Left ventricle myocardium inferior (tissue), 1 donor: Measurements from ENCODE around the gene CAPRIN1. TPM values are rescaled to one million over a fixed set of nuclear protein-coding genes. Genes with fewer than 3 reads are reported as not detected.

Experiments
- DNase-seq: peaks from one replicate; pipeline ENCODE4 v3.0.0-alpha.2; 2020
- H3K27ac ChIP-seq: fragments of 200-600 bp; replicated peaks from 2 replicates; pipeline ENCODE4 v1.8.0; 2021
- H3K27me3 ChIP-seq: fragments of 200-600 bp; 2 replicates; pipeline ENCODE4 v1.8.0; 2021; ENCODE audit warnings: low read depth
- H3K36me3 ChIP-seq: fragments of 200-600 bp; 2 replicates; pipeline ENCODE4 v1.8.0; 2021
- H3K4me1 ChIP-seq: fragments of 200-600 bp; 2 replicates; pipeline ENCODE4 v1.8.0; 2021
- H3K4me3 ChIP-seq: fragments of 200-600 bp; 2 replicates; pipeline ENCODE4 v1.8.0; 2021; ENCODE audit warnings: mild to moderate bottlenecking, moderate library complexity
- H3K9me3 ChIP-seq: fragments of 200-600 bp; replicated peaks from 2 replicates; pipeline ENCODE4 v1.8.0; 2021
- CTCF ChIP-seq: fragments of 200-600 bp; IDR thresholded peaks from 2 replicates; pipeline ENCODE4 v1.8.0; 2021; ENCODE audit warnings: antibody characterized with exemption, mild to moderate bottlenecking, borderline replicate concordance
- intact Hi-C: fragments of 100-400 bp; cut with micrococcal nuclease; formaldehyde crosslinking; loops from one replicate; pipeline ENCODE4 v1.11.0; 2022
- total RNA-seq: library from RNA; stranded (reverse); fragmentation: NEBNext Ultra II Directional; extraction: Animal tissue kit (Norgen Biotek cat#: 25700); gene quantifications from one replicate; pipeline ENCODE4 v1.2.1, GENCODE V29; 2021
- donor health status: DM: no; HTN: yes; CAD: no; lungs with severe emphysema.

Gene CAPRIN1
- total RNA-seq, 1 donor from 2014 or later, result 112 TPM

GRCh38 chr11:34134765-34135164, 83.2 kb downstream of the CAPRIN1 start:
- peaks cover 98% of the 10 kb centered on the region for H3K36me3 ChIP-seq
- no peaks in the 10 kb centered on the region for H3K27me3 ChIP-seq
- no peak for DNase-seq
- intact Hi-C loops, result no loop called here
- no peaks in the 10 kb centered on the region for H3K9me3 ChIP-seq
- peaks cover 15% of the 10 kb centered on the region for H3K4me1 ChIP-seq
- no peak overlapping the region for H3K4me3 ChIP-seq
- no peak overlapping the region for H3K27ac ChIP-seq
- TF ChIP-seq CTCF, result no peak

DNA sequence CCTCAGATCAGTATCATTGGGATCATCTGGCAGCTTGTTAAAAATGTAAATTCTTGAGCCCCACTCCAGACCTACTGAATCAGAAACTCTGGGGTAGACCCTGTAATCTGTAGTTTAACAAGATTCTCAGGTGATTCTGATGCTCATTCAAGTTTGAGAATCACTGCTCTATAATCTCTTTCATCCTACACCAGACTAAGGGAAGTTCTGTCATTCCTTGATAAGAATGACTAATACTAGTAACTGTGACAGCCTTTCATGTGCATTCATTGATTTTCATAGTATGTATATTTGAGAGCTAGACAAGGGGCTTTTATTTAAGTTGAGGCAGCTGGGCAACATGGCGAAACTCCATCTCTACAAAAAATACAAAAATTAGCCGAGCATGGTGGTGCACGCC, 83.9 kb downstream of the CAPRIN1 start:
- TF ChIP-seq CTCF, result no peak
- Histone ChIP-seq H3K36me3 (peaks cover 98% of the 10 kb centered on the region), H3K9me3 (no peaks in the 10 kb centered on the region), H3K4me3 (no peak overlapping the region), H3K4me1 (peaks cover 15% of the 10 kb centered on the region), H3K27ac (no peak overlapping the region), H3K27me3 (no peaks in the 10 kb centered on the region)
- intact Hi-C loops, result no loop called here
- no peak for DNase-seq

DNA sequence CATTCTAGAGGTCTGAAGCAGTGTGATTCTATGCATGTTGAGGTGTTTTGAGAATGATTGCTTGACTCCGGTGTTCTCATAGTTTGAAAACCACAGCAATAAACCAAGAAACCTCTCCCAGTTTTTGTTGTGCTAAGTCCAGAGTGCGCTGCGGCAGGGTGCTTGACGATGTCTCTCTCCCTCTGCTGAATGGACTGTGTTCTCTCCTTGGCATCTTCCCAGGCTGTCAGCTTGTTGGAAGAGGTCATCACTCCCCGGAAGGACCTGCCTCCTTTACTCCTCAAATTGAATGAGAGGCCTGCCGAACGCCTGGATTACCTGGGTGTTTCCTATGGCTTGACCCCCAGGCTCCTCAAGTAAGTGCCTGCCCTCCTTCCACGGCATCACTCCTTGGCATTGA, 84.9 kb downstream of the CAPRIN1 start:
- intact Hi-C loops, result no loop called here
- H3K27me3 ChIP-seq, result no peaks in the 10 kb centered on the region
- peaks cover 15% of the 10 kb centered on the region for H3K4me1 ChIP-seq
- peaks cover 98% of the 10 kb centered on the region for H3K36me3 ChIP-seq
- DNase-seq, result no peak
- no peaks in the 10 kb centered on the region for H3K9me3 ChIP-seq
- TF ChIP-seq CTCF, result no peak
- H3K27ac ChIP-seq, result no peak overlapping the region
- H3K4me3 ChIP-seq, result no peak overlapping the region

DNA sequence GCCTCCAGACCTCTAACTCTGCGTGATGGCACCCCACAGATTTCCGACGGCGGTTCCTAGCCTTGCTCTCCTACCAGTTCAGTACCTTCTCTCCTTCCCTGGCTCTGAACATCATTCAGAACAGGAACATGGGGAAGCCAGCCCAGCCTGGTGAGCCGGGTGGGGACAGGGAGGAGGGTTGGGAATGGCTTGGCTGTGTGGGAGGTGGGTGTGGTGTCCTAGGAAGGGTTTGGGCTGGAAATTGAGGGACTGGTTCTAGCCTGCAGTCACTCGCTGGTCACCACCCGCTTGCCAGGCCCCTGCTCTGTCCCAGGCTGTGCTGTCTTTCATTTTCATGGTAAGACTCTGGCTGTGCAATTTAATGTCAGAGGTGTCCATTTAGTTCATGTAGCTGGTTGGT, 87.8 kb downstream of the CAPRIN1 start:
- H3K4me1 ChIP-seq, result peaks cover 16% of the 10 kb centered on the region
- H3K27me3 ChIP-seq, result no peaks in the 10 kb centered on the region
- TF ChIP-seq CTCF, result no peak
- no peaks in the 10 kb centered on the region for H3K9me3 ChIP-seq
- DNase-seq, result no peak
- no peak overlapping the region for H3K27ac ChIP-seq
- H3K4me3 ChIP-seq, result no peak overlapping the region
- peaks cover 99% of the 10 kb centered on the region for H3K36me3 ChIP-seq
- intact Hi-C loops, result no loop called here

GRCh38 chr11:34140149-34140548, 88.6 kb downstream of the CAPRIN1 start:
- H3K9me3 ChIP-seq, result no peaks in the 10 kb centered on the region
- no peak overlapping the region for H3K4me3 ChIP-seq
- H3K27me3 ChIP-seq, result no peaks in the 10 kb centered on the region
- no peak for DNase-seq
- peaks cover 99% of the 10 kb centered on the region for H3K36me3 ChIP-seq
- H3K4me1 ChIP-seq, result peaks cover 16% of the 10 kb centered on the region
- H3K27ac ChIP-seq, result no peak overlapping the region
- TF ChIP-seq CTCF, result no peak
- intact Hi-C loops, result no loop called here

DNA sequence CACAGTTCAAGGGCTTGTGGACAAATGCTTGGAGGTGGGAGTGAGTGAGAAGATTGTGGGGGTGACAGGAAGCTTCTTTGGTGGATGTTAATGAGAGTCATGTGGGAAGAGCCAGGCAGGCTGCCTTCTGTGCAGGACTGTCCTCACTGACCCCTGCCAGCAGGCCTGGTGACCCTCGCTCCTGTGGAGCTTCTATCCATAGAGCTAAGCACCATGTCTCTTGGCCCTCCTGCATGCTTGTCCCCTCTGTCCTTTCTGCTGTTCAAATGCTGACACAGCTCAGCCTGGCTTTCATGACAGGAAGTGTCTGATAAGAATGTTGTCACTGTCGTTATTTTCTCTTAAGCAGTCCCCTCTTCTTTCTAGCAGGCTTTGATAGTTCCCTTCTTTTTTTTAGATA, 91.5 kb downstream of the CAPRIN1 start:
- intact Hi-C loops, result no loop called here
- H3K4me3 ChIP-seq, result no peak overlapping the region
- no peak for TF ChIP-seq CTCF
- H3K36me3 ChIP-seq, result peaks cover 99% of the 10 kb centered on the region
- peaks cover 16% of the 10 kb centered on the region for H3K4me1 ChIP-seq
- no peaks in the 10 kb centered on the region for H3K9me3 ChIP-seq
- H3K27me3 ChIP-seq, result no peaks in the 10 kb centered on the region
- peak overlapping the region; percentile 50 for H3K27ac ChIP-seq
- no peak for DNase-seq
